C4-2B (cell line): ENCODE data around the gene AIG1.

Experiments
- ZFX ChIP-seq: fragments of 450-650 bp; IDR thresholded peaks from 2 replicates; pipeline ENCODE4 v1.6.1; 2017
- TF ChIP-seq, protein P1 (sequence below): fragments of 450-650 bp; conservative IDR thresholded peaks from 2 replicates; pipeline ENCODE4 v1.5.1; 2017; ENCODE audit warnings: mild to moderate bottlenecking

DNA sequence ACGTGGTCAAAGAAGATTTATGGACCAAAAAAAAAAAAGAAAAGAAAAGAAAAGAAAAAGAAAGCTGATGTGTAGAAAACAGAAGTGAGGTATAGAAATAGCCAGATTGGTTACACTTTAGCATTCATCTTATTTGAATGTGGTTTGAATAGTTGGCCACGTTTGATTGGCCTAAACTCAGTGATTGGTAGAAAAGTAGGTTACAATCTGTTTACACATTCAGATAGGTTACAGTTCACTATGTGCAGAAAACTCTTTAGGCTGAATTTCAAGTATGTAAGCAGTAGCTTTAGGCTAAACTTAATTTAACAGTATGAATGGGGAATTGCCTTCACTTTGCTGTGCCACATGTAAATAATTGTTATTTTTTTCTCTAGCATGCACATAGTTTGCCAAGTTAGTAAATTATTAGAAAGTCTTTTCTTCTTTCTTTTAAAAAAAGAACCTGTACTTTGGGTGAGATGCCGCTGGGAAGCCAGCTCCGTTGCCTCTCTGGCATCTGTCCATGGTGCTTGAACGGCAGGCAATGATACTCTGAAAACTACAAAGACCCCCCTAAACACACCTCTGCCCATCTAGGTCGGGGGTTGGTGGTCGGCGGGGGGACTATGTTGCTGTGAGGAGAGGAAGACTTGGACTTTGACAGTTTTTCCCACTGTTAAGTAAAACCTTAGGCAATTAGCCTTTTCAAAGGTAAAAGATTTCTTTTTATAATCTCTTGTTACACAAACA, 173.0 kb downstream of the AIG1 start:
- TF ChIP-seq, protein P1, sequence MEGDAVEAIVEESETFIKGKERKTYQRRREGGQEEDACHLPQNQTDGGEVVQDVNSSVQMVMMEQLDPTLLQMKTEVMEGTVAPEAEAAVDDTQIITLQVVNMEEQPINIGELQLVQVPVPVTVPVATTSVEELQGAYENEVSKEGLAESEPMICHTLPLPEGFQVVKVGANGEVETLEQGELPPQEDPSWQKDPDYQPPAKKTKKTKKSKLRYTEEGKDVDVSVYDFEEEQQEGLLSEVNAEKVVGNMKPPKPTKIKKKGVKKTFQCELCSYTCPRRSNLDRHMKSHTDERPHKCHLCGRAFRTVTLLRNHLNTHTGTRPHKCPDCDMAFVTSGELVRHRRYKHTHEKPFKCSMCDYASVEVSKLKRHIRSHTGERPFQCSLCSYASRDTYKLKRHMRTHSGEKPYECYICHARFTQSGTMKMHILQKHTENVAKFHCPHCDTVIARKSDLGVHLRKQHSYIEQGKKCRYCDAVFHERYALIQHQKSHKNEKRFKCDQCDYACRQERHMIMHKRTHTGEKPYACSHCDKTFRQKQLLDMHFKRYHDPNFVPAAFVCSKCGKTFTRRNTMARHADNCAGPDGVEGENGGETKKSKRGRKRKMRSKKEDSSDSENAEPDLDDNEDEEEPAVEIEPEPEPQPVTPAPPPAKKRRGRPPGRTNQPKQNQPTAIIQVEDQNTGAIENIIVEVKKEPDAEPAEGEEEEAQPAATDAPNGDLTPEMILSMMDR: no peak
- no peak for TF ChIP-seq ZFX
